HL-60/S4 (cell line): Measurements from ENCODE around the gene CPXM1.

Experiments used
- in situ Hi-C: fragments of 300-500 bp; cut with MboI; formaldehyde crosslinking; loops from 2 replicates; pipeline ENCODE4 v1.14.3; 2022; ENCODE audit warnings: low sequenced_read_pairs

Gene CPXM1

DNA sequence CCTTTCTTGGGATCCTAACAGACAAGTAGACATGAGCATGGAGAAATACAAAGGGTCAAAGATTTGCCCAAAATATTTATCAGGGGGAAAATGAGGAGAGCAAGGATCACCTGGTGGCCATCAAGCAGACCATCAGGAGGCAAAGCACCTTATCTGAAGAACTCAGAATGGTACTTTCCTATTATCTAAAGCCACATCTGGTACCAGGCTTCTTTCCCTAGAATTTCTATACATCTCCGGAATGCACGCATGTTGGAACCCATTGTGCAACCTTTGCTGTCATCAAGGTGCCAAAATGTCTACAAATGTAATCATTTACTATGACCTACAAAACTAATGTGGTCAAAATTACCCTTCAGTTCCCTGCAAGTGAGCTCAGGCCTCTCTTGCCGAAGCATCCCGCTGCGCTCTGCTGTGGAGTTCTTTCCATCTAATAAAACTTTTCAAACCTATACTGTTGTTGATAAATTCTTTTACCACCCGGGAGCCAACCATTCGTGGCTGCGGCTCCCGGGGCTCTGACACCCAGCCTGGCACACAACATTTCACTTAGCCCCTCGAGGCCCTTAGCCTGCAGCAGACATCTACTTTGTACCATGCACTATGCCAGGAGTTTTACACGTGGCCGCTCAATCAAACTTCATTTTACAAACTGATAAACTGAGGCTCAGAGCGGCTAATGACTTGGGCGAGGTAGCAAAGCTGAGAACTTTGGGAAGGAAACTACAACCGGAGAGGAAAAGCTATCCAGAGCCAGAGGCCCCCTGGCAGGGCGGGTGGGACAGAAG lies 3.8 kb upstream of the CPXM1 start:
- in situ Hi-C loops: no loop called here

DNA sequence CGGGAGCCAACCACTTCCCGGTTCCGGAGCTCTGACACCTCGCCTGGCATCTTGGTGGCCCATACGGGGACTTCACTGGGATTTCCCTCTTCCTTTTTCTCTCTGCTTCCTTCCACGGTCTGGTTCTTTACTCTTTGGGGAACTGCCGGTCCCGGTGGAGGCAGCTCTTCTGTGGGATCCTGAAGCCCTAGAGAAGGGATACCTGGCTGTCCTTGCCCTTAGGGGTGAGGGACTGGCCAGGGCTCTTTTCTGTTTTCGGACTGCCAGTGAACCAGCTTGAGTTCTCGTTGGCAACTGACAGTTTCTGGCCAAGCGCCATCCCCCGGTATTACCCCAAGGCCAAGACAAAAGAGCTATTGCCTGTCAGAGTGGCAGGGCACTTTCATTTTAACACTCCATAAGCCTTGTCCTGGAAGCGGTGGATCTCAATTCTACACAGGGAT lies 880 bp upstream of the CPXM1 start:
- in situ Hi-C loops: no loop called here

DNA sequence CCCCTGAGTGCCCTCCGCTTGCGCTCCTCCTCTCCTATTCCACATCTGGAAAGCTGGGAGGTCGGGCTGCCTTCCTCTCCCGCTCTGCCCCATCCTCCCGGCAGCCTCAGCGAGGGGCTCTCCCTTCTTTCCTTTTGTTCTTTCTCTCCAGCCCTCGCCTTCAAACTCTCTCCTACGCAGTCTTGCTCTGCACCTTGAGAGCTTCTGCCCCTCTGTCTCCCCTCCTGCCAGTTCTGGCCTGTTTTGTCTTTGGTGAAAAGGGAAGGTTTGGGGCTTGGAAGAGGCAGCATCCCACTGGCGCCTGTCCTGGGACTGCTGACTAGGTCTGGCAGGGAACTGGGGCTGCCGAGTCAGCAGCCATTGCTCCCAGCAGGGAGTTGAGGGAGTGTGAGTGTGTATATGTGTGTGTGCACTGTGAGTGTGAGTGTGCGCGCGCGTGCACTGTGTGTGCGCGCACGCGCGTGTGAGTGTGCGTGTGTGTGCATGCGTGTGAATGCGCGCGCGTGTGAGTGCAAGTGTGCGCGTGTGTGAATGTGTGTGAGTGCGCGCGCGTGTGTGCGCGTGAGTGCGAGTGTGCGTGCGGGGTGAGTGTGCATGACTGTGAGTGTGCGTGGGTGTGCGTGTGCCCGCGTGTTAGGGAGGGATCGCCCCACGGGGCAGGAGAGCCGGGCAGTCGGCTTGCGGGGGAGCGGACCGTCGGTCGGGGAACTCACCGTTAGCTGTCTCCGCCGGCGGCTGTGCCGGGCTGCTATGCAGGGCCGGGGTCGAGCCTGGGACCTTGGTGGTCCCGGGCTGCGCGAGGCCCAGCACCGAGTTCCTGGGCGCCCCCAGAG lies 523 bp downstream of the CPXM1 start:
- in situ Hi-C loops: no loop called here

DNA sequence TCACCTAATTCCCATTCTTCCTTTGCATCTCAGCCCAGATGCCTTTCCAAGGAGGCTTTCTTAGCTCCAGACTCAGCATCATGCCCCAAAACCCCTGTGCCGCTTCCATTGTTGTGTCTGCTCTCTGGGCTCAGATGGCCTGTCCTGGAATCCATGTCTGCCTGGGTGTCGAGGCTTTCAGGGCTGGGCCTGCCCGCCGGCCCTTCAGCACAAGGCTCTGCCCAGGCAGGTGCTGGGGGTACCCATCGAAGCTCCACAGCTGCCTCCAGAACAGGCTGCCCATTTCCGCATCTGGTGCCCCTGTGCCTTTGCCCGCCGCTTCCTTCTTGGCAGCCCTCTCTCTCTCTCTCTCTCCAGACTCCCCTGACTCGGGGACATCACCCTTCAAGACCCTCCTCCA lies 1.2 kb downstream of the CPXM1 start:
- in situ Hi-C loops: no loop called here

DNA sequence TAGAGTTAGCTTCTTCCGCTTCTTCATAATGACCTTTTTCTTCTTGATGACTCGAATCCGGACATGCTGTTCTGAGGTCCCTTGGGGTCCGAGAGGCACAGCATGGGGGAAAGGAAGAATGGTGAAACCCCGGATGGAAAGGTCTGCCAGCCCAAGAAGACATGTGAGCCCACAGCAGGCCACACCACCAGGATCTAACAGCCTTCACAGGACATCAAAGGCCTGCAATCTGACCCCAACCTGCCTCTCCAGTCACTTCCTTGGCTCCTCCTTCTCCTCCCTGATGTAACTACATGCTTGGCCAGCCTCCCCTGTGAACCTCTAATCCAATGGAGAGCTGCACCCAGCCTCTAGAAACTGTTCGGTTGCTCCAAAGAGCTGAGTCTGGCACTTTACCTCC lies 1.6 kb downstream of the CPXM1 start:
- in situ Hi-C loops: no loop called here

DNA sequence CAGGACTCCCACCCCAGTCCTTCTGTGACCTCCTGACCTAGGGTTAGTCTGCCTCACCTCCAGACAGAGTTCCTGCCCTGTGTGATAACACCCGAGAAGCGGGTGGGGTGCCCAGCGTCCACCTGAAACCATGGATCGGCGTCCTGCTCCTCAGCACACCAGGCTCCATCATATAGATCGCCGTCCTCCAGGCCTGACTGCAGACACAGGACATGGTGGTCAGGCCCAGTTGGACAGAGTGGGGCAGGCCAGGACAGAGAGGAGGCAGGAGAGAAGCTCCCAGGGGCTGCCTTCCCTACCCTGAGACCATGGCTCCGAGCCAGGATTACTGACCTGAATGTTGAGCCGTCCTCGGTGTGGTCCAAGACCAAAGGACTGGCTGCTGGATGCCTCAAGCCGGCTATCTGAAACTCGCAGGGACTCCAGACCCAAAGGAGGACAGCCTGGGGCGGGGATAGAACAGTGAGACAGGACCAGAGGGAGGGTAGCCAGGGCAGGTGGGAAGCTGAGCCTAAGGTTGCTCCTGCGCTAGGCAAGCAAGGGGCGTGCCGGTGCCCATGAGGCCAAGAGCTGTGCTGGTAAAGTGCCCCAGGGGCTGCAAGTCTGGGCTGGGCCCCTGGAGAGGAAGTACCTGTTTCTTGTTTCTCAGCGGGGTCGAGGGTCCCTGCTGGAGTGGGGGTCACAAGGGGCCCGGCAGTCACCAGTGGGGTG lies 2.2 kb downstream of the CPXM1 start:
- in situ Hi-C loops: no loop called here

DNA sequence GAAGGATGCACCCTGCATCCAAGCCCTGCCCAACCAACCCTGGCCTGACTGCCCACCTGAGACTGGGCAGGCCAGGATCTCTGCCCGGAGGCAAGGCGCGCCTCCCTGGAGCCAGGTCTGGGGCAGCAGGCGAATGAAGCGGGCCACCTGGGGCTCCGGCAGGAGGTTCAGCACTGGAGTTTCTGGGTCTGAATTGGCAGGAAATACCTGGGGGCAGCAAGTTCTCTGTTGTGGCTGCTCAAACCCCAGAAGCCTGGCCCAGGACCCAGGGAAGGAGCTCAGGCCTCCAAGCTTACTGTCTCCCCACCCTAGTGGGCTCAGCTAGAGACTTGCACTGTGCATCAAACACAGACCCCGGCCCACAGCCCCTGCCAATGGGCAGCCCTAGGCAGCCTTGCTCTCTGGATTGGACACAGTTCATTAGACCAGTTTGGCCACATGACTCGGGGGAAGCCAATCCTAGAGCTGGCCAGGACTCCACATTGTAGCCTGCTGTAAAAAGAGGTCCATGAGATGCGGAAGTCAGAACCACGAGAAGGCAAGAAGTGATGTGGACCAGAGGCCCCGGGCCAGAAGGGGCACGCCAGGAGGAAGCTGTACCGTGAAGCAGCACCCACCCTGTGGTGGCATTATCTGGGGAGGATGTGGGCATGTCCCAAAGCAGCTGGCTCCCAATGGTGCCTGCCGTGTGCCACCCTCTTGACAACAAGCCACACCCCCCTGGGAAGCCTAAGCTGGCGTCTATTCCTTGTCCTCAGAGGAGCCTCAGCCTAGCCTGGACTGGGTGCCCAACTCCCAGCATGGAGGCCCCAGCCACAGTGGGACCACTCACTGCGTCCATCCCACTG lies 3.1 kb downstream of the CPXM1 start:
- in situ Hi-C loops: no loop called here

DNA sequence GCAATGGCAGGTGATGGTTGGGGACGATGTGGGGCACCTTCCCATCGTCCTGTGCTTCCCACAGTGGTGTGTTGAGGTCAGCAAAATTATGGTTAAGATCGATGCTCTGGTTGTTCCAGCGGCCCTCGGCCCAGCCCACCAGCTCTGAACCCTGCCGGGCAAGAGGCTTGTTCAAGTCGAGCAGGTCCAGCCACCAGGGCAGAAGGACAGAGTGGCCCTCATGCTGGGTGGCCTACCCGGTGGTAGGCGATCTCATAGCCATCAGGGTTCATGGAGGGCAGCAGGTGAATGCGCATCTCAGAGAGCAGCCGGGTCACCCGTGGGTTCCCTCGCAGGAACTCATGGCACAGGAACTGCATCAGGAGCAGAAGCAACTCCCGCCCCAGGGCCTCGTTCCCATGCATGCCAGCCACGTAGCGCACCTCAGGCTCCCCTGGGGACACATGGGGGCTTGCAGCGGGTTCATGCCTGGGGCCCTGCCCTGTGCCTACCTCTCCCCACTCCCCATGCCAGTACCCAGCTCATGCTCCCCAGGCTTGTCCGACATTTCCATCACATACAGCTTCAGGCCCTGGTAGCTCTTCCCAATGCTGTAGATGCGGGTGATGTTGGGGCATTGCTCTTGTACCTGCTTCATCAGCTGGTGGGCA lies 4.3 kb downstream of the CPXM1 start:
- in situ Hi-C loops: no loop called here

DNA sequence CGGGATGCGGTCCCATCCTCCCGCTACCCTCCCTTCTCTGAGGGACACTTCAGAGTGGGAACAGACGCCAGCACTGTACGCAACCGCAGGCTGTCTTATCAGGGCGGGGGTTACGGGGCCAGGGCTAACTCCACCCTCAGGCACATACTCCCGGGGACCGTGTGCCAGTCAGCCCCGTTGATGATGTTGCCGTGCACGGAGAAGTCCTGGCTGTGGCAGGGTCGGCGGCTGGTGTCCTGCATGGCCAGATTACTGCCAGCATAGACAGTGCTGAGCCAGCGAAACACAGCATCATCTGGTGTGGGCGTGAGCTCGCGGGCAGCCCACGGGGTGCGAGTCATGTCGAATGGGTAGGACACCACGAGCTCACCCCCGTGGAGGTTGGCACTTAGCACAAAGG lies 5.0 kb downstream of the CPXM1 start:
- in situ Hi-C loops: no loop called here

DNA sequence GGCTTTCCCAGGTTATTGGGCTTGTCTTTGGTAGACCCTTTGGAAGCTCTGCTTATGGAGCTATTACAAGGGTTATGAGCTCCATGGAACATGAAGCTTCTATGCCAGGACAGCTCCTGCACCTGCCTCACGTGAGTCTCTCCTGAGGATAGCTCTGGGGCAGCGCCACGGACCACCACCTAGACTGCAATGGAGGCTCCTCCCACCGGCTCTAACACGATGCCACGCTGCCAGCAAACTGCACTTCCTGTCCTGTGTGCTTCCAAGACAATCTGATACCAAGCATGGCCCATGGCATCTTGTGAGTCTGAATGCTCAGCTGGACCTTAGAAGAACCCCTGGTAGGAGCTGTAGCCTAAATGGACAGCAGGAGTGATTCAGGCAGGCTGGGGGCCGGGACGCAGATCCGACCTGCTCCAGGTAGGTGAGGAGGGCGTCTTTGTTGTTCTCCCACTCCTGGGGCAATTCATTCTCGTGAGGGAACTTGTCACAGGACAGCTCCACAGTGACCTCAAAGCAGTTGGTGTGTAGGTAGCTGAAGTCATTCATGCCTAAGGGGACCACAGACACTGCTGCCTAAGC lies 5.5 kb downstream of the CPXM1 start:
- in situ Hi-C loops: no loop called here

DNA sequence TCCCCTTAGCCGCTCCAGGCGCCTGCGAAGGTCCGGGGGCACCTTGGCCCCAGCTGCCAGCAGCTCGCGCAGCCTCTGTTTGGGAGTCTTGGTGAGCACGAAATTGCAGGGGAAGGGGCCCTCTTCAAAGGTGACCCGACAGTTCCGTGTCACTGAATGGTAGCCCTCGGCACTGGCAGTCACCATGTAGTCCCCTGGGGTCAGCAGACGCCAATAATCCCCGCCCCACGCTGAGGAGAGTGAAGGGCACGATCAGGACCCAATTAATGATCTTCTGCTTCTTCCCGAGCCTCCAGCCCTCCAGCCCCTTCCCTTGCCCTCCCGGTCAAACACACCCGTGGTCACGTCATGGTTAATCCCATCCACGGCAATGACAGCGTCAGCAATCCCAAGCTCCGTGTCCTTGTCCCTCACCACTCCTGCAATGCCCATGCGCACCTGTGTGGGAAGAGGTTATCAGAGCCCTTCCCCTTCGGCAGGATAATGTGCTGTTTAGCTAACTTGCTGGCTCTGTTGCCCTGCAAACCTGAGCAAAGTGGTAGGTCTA lies 6.2 kb downstream of the CPXM1 start:
- in situ Hi-C loops: no loop called here

DNA sequence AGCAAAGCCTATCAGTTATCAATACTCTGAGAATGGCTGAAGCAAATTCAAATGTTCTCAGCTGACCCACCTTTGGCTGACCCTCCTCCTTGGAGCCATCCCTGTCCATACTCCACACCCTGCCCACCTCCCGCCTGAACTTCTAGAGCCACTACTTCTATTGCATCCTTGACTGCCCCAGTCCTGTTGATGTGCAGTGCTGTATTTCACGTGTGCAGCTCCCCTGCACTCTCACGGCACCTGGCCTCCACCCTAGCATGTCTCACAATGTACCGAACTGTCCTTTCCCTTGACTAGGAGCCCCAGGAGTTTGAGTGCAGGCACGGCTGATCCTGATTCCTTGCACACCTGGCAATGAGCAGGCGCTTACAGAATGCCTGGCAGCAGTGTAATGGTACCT lies 7.0 kb downstream of the CPXM1 start:
- in situ Hi-C loops: no loop called here

DNA sequence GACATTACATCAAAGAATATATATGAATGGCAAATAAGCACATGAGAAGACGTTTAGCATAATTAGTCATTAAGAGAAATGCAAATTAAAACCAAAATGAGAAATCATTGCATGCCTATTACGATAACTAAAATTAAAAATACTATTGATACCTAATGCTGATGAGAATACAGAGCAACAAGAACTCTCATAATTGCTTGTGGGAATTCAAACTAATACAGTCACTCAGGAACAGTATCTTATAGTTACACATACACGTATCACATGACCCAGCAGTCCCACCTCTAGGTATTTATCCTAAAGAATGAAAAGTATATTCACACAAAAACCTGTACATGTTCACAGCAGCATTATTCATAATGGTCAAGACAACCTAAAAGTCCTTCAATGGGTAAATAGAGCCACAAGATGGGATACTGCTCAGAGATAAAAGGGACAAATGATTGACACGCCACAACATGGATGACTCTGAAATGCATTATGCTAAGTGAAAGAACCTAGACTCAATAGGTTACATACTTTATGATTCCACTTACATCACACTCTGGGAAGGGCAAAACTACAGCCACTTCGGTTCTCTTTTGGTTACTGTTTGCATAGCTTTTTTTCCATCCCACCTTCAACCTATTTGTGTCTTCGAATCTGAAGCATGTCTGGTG lies 16.4 kb downstream of the CPXM1 start:
- in situ Hi-C loops: no loop called here

DNA sequence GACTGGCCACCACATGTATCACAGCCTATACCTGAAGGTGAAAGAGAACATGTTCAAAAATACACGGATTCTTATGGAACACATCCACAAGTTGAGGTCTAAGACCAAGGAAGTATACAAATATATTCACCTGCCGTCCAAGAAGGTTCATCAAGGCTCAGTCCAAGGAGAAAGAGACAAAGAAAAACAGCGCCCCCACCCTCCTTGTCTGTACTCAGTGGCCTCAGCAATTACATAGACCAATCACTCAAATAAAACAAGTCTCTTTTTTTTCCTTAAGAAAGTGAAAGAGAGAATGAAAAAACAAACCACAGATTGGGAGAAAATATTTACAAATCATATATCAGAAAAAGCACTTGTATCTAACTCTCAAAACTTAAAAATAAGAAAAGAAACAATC lies 19.5 kb downstream of the CPXM1 start:
- in situ Hi-C loops: no loop called here

DNA sequence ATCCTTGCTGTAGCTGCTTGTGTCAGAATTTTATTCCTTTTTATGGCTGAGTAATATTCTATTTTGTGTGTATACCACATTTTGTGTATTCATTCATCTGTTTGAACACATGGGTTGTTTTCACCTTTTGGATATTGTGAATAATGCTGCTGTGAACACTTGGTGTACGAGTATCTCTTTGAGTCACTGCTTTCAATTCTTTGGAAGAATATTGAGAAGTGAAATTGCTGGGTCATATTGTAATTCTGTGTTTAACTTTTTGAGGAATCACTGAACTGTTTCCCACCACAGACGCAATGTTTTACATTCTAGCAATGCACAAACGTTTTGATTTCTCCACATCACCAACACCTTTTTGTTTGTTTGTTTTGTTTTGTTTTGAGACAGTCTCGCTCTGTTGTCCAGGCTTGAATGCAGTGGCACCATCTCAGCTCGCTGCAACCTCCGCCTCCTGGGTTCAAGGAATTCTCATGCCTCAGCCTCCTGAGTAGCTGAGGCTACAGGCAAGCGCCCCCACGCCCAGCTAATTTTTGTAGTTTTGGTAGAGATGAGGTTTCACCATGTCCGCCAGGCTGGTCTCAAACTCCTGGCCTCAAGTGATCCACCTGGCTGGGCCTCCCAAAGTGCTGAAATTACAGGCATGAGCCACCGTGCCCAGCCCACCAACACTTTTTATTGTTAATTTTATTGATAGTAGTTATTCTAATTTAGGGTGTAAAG lies 21.7 kb downstream of the CPXM1 start:
- in situ Hi-C loops: no loop called here

DNA sequence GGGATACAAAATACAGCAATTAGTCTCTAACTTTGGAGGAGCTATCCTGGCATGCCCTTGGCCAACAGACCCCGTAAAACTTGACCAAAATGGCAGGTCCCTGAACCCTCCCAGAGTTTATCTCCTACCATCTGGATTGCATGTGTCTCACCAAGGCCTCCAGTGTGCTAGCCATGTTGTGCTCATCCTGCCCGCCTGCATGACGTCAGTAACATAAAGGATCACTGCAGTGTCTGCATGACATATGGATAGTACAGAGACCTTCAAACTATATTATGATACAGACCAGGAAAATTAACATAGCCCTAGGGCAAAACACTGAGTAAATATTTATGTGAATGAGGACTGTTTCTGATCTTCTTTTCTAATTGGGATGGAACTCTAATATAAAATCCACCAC lies 25.3 kb downstream of the CPXM1 start:
- in situ Hi-C loops: no loop called here

DNA sequence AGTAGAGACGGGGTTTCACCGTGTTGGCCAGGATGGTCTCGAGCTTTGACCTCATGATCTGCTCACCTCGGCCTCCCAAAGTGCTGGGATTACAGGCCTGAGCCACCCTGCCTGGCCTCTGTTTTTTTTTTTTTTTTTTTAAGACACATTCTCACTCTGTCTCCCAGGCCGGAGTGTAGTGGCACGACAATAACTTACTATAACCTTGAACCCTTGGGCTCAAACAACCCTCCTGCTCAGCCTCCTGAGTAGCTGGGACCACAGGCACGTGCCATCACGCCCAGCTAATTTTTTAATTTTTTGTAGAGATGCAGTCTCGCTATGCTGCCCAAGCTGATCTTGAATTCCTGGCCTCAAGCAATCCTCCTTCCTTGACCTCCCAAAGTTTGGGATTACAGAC lies 26.6 kb downstream of the CPXM1 start:
- in situ Hi-C loops: no loop called here

DNA sequence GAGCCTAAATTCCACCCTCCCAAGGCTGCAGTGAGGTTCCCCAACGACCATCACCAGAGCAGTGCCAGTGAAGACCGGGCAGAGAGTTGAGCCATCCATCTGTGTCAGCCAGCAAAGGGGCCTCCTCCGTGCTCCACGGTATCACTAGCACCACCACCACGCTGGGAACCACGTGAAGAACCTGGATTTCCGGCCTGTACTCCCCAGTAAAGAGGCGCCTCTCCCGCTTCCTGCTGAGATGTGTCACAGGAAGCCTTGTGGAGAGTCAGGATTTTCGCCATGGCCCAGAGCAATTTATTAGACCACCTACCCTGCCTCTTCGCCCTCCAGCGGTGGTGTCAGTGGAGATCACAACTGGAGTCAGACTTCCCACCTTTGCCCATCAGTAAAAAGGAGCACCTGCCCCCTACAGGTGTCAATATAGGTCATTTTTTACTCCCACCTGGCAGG lies 28.8 kb downstream of the CPXM1 start:
- in situ Hi-C loops: no loop called here
